CD4-positive, alpha-beta T cell treated with Interleukin-1 beta for 1 hour (primary cell): Measurements from ENCODE around the gene AOPEP.

Source experiments
- DNase-seq, 2 donors: peaks; one replicate each; pipeline ENCODE4 v3.0.0-alpha.2; 2020 to 2022

The AOPEP gene

GRCh38 chr9:95105519-95106287 is 379.2 kb downstream of the AOPEP start:
- no peak for DNase-seq

GRCh38 chr9:95107001-95107749 is 380.7 kb downstream of the AOPEP start:
- DNase-seq: no peak

GRCh38 chr9:95107976-95108375 is 381.5 kb downstream of the AOPEP start:
- no peak for DNase-seq

GRCh38 chr9:95108777-95109176 is 382.3 kb downstream of the AOPEP start:
- DNase-seq: no peak

GRCh38 chr9:95109456-95109855 is 383.0 kb downstream of the AOPEP start:
- DNase-seq: no peak

- DNase-seq: no peak
Measured at GRCh38 chr9:95110921-95111525, 384.5 kb downstream of the AOPEP start.

- DNase-seq: no peak
Measured at GRCh38 chr9:95111716-95112115, 385.2 kb downstream of the AOPEP start.

GRCh38 chr9:95112436-95113280 is 386.2 kb downstream of the AOPEP start:
- DNase-seq: no peak

- DNase-seq: no peak
Measured at GRCh38 chr9:95115104-95115503, 388.6 kb downstream of the AOPEP start.

- DNase-seq: no peak
Measured at GRCh38 chr9:95116002-95116807, 389.7 kb downstream of the AOPEP start.

- no peak for DNase-seq
Measured at GRCh38 chr9:95116808-95117204, 390.3 kb downstream of the AOPEP start.

GRCh38 chr9:95118596-95118995 is 392.1 kb downstream of the AOPEP start:
- DNase-seq: no peak

- DNase-seq: no peak
Measured at GRCh38 chr9:95120781-95121370, 394.4 kb downstream of the AOPEP start.

- DNase-seq: no peak
Measured at GRCh38 chr9:95124582-95125367, 398.3 kb downstream of the AOPEP start.

- no peak for DNase-seq
Measured at GRCh38 chr9:95125652-95126051, 399.2 kb downstream of the AOPEP start.

GRCh38 chr9:95126739-95127138 is 400.2 kb downstream of the AOPEP start:
- DNase-seq: no peak

- peak; percentile 62 to 63 for DNase-seq
Measured at GRCh38 chr9:95127249-95128176, 401.0 kb downstream of the AOPEP start.

- DNase-seq: no peak
Measured at GRCh38 chr9:95128177-95128524, 401.7 kb downstream of the AOPEP start.

- no peak for DNase-seq
Measured at GRCh38 chr9:95129476-95130291, 403.2 kb downstream of the AOPEP start.
